ENCODE results near the gene ANO9.

GRCh38 chr11:488062-488461, 46.3 kb upstream of the ANO9 start:
- TF ChIP-seq CTCF (IDR thresholded peaks at IDR 0.05) (no peak), POLR2A (IDR thresholded peaks at IDR 0.05) (no peak)

Data from breast epithelium (tissue), 3 donors.